Epithelial cell of proximal tubule (primary cell): Measurements from ENCODE around the gene DHRS4. TPM values are rescaled to one million over a fixed set of nuclear protein-coding genes. Genes with fewer than 3 reads are reported as not detected.

Experiments
- DNase-seq: peaks from one replicate; pipeline ENCODE4 v3.0.0-alpha.2; 2011; ENCODE audit warnings: low read depth
- H3K4me3 ChIP-seq: 2 replicates; pipeline ENCODE4 v1.5.1; 2011; ENCODE audit warnings: low read depth, mild to moderate bottlenecking, low read length
- CTCF ChIP-seq: conservative IDR thresholded peaks from 2 replicates; pipeline ENCODE4 v1.5.1; 2012; ENCODE audit warnings: low read depth, mild to moderate bottlenecking, low read length
- total RNA-seq: library from RNA; depleted of rRNA; stranded (reverse); fragments of >200 nt; gene quantifications from 2 replicates; pipeline ENCODE4 v1.2.3, GENCODE V29; 2015

DHRS4 gene
- total RNA-seq, 1 donor from 2014 or later, result 43.7 TPM

- H3K4me3 ChIP-seq, result no peak overlapping the region
- DNase-seq, result no peak
- no peak for TF ChIP-seq CTCF
Measured at GRCh38 chr14:23922545-23922944, 31.0 kb upstream of the DHRS4 start.

- no peak for DNase-seq
- TF ChIP-seq CTCF, result no peak
Measured at GRCh38 chr14:23925523-23926075, 28.0 kb upstream of the DHRS4 start.

GRCh38 chr14:23926543-23926942 lies 27.0 kb upstream of the DHRS4 start:
- DNase-seq, result no peak

More at GRCh38 chr14:23925523-23926075, 28.0 kb upstream of the DHRS4 start:
- H3K4me3 ChIP-seq, result no peak overlapping the region

GRCh38 chr14:23929136-23929535 lies 24.4 kb upstream of the DHRS4 start:
- DNase-seq, result no peak
- H3K4me3 ChIP-seq, result no peak overlapping the region

More at GRCh38 chr14:23926543-23926942, 27.0 kb upstream of the DHRS4 start:
- no peak for TF ChIP-seq CTCF
- no peak overlapping the region for H3K4me3 ChIP-seq

GRCh38 chr14:23929822-23930294 lies 23.7 kb upstream of the DHRS4 start:
- no peak overlapping the region for H3K4me3 ChIP-seq
- DNase-seq, result no peak
- peak; percentile 94 for TF ChIP-seq CTCF

More at GRCh38 chr14:23929136-23929535, 24.4 kb upstream of the DHRS4 start:
- no peak for TF ChIP-seq CTCF

- TF ChIP-seq CTCF, result no peak
- no peak overlapping the region for H3K4me3 ChIP-seq
- DNase-seq, result no peak
Measured at GRCh38 chr14:23930742-23931141, 22.8 kb upstream of the DHRS4 start.

GRCh38 chr14:23931721-23932289 lies 21.8 kb upstream of the DHRS4 start:
- H3K4me3 ChIP-seq, result no peak overlapping the region
- TF ChIP-seq CTCF, result no peak
- no peak for DNase-seq
